H1 (cell line): Measurements from ENCODE around the gene SON. TPM values are rescaled to one million over a fixed set of nuclear protein-coding genes. Genes with fewer than 3 reads are reported as not detected.
A peak's percentile ranks its signal among the peaks of the same experiment; 100 is the strongest.

Source experiments
- CTCF ChIA-PET: fragments of 300-600 bp; sonication (Branson Sonifier 250); formaldehyde crosslinking; loops from one replicate; lab custom pipeline; 2021; ENCODE audit not compliant: partially characterized antibody; lab: Charles Lee
- POLR2A ChIA-PET: fragments of 300-600 bp; sonication (Branson Sonifier 250); formaldehyde crosslinking; loops from one replicate; lab custom pipeline; 2021; ENCODE audit warnings: inconsistent platforms; ENCODE audit not compliant: partially characterized antibody; lab: Charles Lee
- DNase-seq, 2 experiments: peaks; one replicate each; pipeline versions ENCODE4 v3.0.0 to v3.0.0-alpha.2; 2010 to 2022; ENCODE audit warnings: low spot score in 2 of 2, low read depth in 1 of 2, mixed read lengths in 1 of 2
- FAIRE-seq: peaks from 2 replicates; lab custom pipeline; 2011; peaks lifted over from hg19 to GRCh38; lab: Jason Lieb, UNC
- H2AFZ ChIP-seq: 2 replicates; pipeline ENCODE4 v1.8.1; 2012; ENCODE audit warnings: low read length, inconsistent platforms
- H2AK5ac ChIP-seq: 2 replicates; pipeline ENCODE4 v1.6.1; 2013; ENCODE audit warnings: low read depth, low read length
- H2BK120ac ChIP-seq: replicated peaks from 2 replicates; pipeline ENCODE3; 2013; ENCODE audit warnings: low read depth, low read length, inconsistent platforms
- H2BK12ac ChIP-seq: 2 replicates; pipeline ENCODE4 v1.6.1; 2013; ENCODE audit warnings: low read depth, low read length
- H2BK15ac ChIP-seq: 2 replicates; pipeline ENCODE4 v1.6.1; 2013; ENCODE audit warnings: low read length
- H2BK20ac ChIP-seq: 2 replicates; pipeline ENCODE4 v1.6.1; 2013; ENCODE audit warnings: low read length
- H2BK5ac ChIP-seq: 2 replicates; pipeline ENCODE4 v1.6.1; 2013; ENCODE audit warnings: low read depth, low read length
- H3K14ac ChIP-seq: 2 replicates; pipeline ENCODE4 v1.6.1; 2013; ENCODE audit warnings: inconsistent platforms; ENCODE audit not compliant: insufficient read length
- H3K18ac ChIP-seq: 2 replicates; pipeline ENCODE4 v1.6.1; 2013; ENCODE audit warnings: low read length; ENCODE audit errors: extremely low read depth
- H3K23ac ChIP-seq: 2 replicates; pipeline ENCODE4 v1.6.1; 2013; ENCODE audit warnings: inconsistent platforms; ENCODE audit not compliant: insufficient read length
- H3K23me2 ChIP-seq: 2 replicates; pipeline ENCODE4 v1.6.1; 2013; ENCODE audit warnings: low read depth, low read length
- H3K27ac ChIP-seq: 2 replicates; pipeline ENCODE4 v1.6.1; 2011; ENCODE audit warnings: low read depth, low read length, inconsistent platforms
- H3K27me3 ChIP-seq, 4 experiments: replicated peaks in 1 of 4; 1 replicate in 1 of 4; 2 replicates in 3 of 4; pipeline versions ENCODE4 v1.6.1 to v1.8.1; 2011 to 2013; ENCODE audit warnings: low read length in 3 of 4, mild to moderate bottlenecking in 3 of 4, inconsistent platforms in 2 of 4, mixed read lengths in 2 of 4, moderate library complexity in 1 of 4; ENCODE audit not compliant: control insufficient read depth in 3 of 4, insufficient read depth in 3 of 4; ENCODE audit errors: extremely low read depth in 1 of 4
- H3K36me3 ChIP-seq, 4 experiments: 2 replicates each; pipeline versions ENCODE4 v1.6.1 to v1.8.1; 2011 to 2013; ENCODE audit warnings: mild to moderate bottlenecking in 4 of 4, low read length in 3 of 4, moderate library complexity in 2 of 4, control low read depth in 1 of 4, inconsistent platforms in 1 of 4; ENCODE audit not compliant: insufficient read depth in 4 of 4, control insufficient read depth in 2 of 4
- H3K4ac ChIP-seq: replicated peaks from 2 replicates; pipeline ENCODE3; 2013; ENCODE audit warnings: low read length, low read depth, mixed read lengths, inconsistent platforms; ENCODE audit not compliant: insufficient read length
- H3K4me1 ChIP-seq, 4 experiments: replicated peaks in 1 of 4; 1 replicate in 1 of 4; 2 replicates in 3 of 4; pipeline versions ENCODE4 v1.6.1 to v1.8.1; 2011 to 2013; ENCODE audit warnings: low read length in 3 of 4, inconsistent platforms in 2 of 4, mixed read lengths in 1 of 4; ENCODE audit not compliant: insufficient read depth in 4 of 4, control insufficient read depth in 3 of 4
- H3K4me2 ChIP-seq, 2 experiments: 2 replicates each; pipeline versions ENCODE4 v1.6.1 to v1.8.1; 2011 to 2013; ENCODE audit warnings: low read depth in 2 of 2, low read length in 2 of 2, control low read depth in 1 of 2, inconsistent platforms in 1 of 2, mild to moderate bottlenecking in 1 of 2; ENCODE audit not compliant: insufficient read depth in 1 of 2
- H3K4me3 ChIP-seq, 4 experiments: fragments of 200-600, 300-600 bp in 1 of 4; sonication (generic), shearing (Covaris generic), sonication (Bioruptor Twin) in 1 of 4; 2 replicates each; pipeline versions ENCODE4 v1.5.1 to v1.8.1; 2011 to 2016; ENCODE audit warnings: low read length in 4 of 4, low read depth in 3 of 4, control low read depth in 2 of 4, inconsistent platforms in 2 of 4, mild to moderate bottlenecking in 2 of 4, mixed read lengths in 1 of 4, moderate library complexity in 1 of 4; ENCODE audit not compliant: insufficient read depth in 2 of 4; ENCODE audit errors: extremely low read depth in 1 of 4
- H3K56ac ChIP-seq: replicated peaks from 2 replicates; pipeline ENCODE3; 2013; ENCODE audit warnings: low read depth, mild to moderate bottlenecking, mixed read lengths, low read length, inconsistent platforms; ENCODE audit not compliant: insufficient read length
- H3K79me1 ChIP-seq: 2 replicates; pipeline ENCODE4 v1.6.1; 2013; ENCODE audit warnings: low read depth, low read length, control low read depth
- H3K79me2 ChIP-seq, 2 experiments: 2 replicates each; pipeline versions ENCODE4 v1.6.1 to v1.8.1; 2012 to 2013; ENCODE audit warnings: low read length in 2 of 2, mild to moderate bottlenecking in 2 of 2, inconsistent platforms in 1 of 2; ENCODE audit not compliant: insufficient read depth in 2 of 2, control insufficient read depth in 1 of 2
- H3K9ac ChIP-seq, 4 experiments: replicated peaks in 1 of 4; 1 replicate in 1 of 4; 2 replicates in 3 of 4; pipeline versions ENCODE4 v1.6.1 to v1.8.1; 2011 to 2013; ENCODE audit warnings: low read depth in 3 of 4, low read length in 3 of 4, control low read depth in 2 of 4, mild to moderate bottlenecking in 2 of 4, moderate library complexity in 2 of 4, inconsistent platforms in 1 of 4; ENCODE audit errors: extremely low read depth in 1 of 4
- H3K9me3 ChIP-seq, 2 experiments: 2 replicates each; pipeline versions ENCODE4 v1.6.1 to v1.8.1; 2012 to 2013; ENCODE audit warnings: mild to moderate bottlenecking in 2 of 2, moderate library complexity in 2 of 2, control low read depth in 1 of 2, inconsistent platforms in 1 of 2, low read depth in 1 of 2, low read length in 1 of 2, mixed read lengths in 1 of 2; ENCODE audit not compliant: insufficient read depth in 2 of 2
- H4K20me1 ChIP-seq, 2 experiments: replicated peaks in 1 of 2; 2 replicates each; pipeline versions ENCODE3 to v1.8.1; 2011 to 2013; ENCODE audit warnings: inconsistent platforms in 2 of 2, low read length in 2 of 2, mild to moderate bottlenecking in 1 of 2; ENCODE audit not compliant: insufficient read depth in 2 of 2, control insufficient read depth in 1 of 2
- H4K5ac ChIP-seq: 2 replicates; pipeline ENCODE4 v1.6.1; 2013; ENCODE audit warnings: low read length, low read depth, mixed read lengths, inconsistent platforms; ENCODE audit not compliant: insufficient read length
- H4K8ac ChIP-seq: 2 replicates; pipeline ENCODE4 v1.8.0; 2013; ENCODE audit warnings: mild to moderate bottlenecking, moderate library complexity, low read length, inconsistent platforms; ENCODE audit not compliant: insufficient read depth; ENCODE audit errors: extremely low read depth
- H4K91ac ChIP-seq: replicated peaks from 2 replicates; pipeline ENCODE3; 2013; ENCODE audit warnings: low read length, mixed read lengths, inconsistent platforms; ENCODE audit not compliant: insufficient read length
- ASH2L ChIP-seq: fragments of 200-600, 300-600 bp; sonication (generic); IDR thresholded peaks from one replicate; pipeline ENCODE4 v1.7.1; 2017; ENCODE audit warnings: low read length
- CTBP2 ChIP-seq: IDR thresholded peaks from 2 replicates; pipeline ENCODE4 v1.7.0; 2011; ENCODE audit warnings: borderline replicate concordance, mild to moderate bottlenecking, moderate library complexity, mixed read lengths, low read length; ENCODE audit not compliant: insufficient read depth, insufficient read length
- CTCF ChIP-seq, 3 experiments: IDR thresholded peaks; 1 replicate in 2 of 3; 2 replicates in 1 of 3; pipeline versions ENCODE4 v1.5.1 to v1.6.1; 2011; ENCODE audit warnings: low read length in 3 of 3, mild to moderate bottlenecking in 3 of 3, inconsistent platforms in 2 of 3, low read depth in 1 of 3, moderate library complexity in 1 of 3; ENCODE audit not compliant: insufficient read depth in 1 of 3; ENCODE audit errors: control extremely low read depth in 1 of 3
- POLR2A ChIP-seq, 2 experiments: IDR thresholded peaks; 1 replicate in 1 of 2; 2 replicates in 1 of 2; pipeline ENCODE4 v1.6.1; 2011; ENCODE audit warnings: low read depth in 2 of 2, low read length in 2 of 2, mild to moderate bottlenecking in 2 of 2; ENCODE audit errors: control extremely low read depth in 1 of 2
- SAP30 ChIP-seq: fragments of 300-600 bp; sonication (generic); IDR thresholded peaks from 2 replicates; pipeline ENCODE4 v1.7.1; 2012; ENCODE audit warnings: low read length, moderate library complexity, mild to moderate bottlenecking, inconsistent platforms; ENCODE audit not compliant: insufficient read depth, insufficient replicate concordance
- SIRT6 ChIP-seq: IDR thresholded peaks from one replicate; pipeline ENCODE4 v1.7.1; 2012; ENCODE audit warnings: low read length, inconsistent platforms
- SP4 ChIP-seq: IDR thresholded peaks from 2 replicates; pipeline ENCODE4 v1.6.1; 2012; ENCODE audit warnings: low read length, inconsistent platforms
- SRF ChIP-seq: IDR thresholded peaks from 2 replicates; pipeline ENCODE4 v1.6.1; 2011; ENCODE audit warnings: mild to moderate bottlenecking, low read depth, low read length, moderate library complexity
- WGBS, 2 experiments: shearing (Covaris generic) in 1 of 2; methylation state at CpG; one replicate each; pipeline versions ENCODE4 v1.1.6 to v1.1.7; 2013 to 2015; ENCODE audit warnings: low lambda C conversion rate in 2 of 2, mixed read lengths in 2 of 2, inconsistent platforms in 1 of 2, low coverage in 1 of 2, missing lambda C conversion rate in 1 of 2; ENCODE audit not compliant: insufficient replicate concordance in 2 of 2, insufficient coverage in 1 of 2, insufficient read length in 1 of 2; ENCODE audit errors: extremely low coverage in 1 of 2, missing lambda C conversion rate in 1 of 2; 5-methylcytosine and 5-hydroxymethylcytosine counted together
- polyA plus RNA-seq, 7 experiments: library from polyadenylated mRNA; depleted of rRNA in 3 of 7; stranded (reverse) in 5 of 7; unstranded in 2 of 7; fragments of >200 nt in 5 of 7; fragments of 200-250 nt in 2 of 7; gene quantifications; 1 replicate in 5 of 7; 2 replicates in 1 of 7; 4 replicates in 1 of 7; pipeline versions ENCODE4 v1.2.1 to v1.2.3, GENCODE V29; 2011 to 2013; ENCODE audit warnings: missing spikeins in 2 of 7, mixed read lengths in 2 of 7
- total RNA-seq: library from RNA; stranded (reverse); fragmentation: NEBNext Ultra II Directional; extraction: Animal tissue kit (Norgen Biotek cat#: 25700); gene quantifications from 2 replicates; pipeline ENCODE4 v1.2.1, GENCODE V29; 2021
- TF ChIP-seq, protein P1 (sequence below): IDR thresholded peaks from 2 replicates; pipeline ENCODE4 v1.6.1; 2012; ENCODE audit warnings: inconsistent platforms

The SON gene
- total and polyA plus RNA-seq, 2 of the 8 experiments (the other 6 are each of a cell fraction or from before 2014, with no cell fraction given) = 122 to 274 TPM

DNA sequence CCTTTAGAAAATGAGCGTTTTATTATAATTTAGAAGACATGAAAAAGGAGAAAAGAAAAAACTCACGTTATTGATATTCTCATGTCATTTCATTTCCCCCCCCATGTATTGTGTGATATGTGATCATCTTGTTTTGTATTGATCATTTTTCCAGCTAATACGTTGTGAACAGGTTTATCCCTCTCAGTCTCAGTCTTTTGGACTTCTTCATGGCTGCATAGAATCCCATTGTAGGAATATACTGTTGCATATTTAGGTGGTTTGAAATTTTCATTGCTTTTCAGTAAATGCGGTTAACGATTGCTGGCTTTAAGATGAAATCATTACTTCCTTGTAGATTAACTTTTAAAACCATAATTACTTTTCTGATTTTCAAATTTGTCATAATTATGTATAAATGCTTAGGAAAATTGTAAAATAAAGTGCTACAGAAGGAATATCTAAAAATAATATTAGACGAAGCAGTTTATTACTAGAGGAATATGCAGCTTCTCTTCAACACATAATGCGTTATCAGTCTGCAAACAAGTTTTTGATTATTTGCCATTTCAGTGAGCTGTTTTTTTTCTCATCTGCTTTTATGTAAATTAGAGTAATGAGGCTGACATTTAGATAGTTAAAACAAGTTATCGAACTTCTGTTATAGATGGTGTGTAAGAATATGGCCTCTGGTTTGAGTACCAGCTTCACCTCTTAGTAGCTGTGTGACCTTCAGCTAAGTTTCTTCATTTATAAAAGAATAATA is 1.8 kb downstream of the SON start:
- Histone ChIP-seq H3K4ac (no peak overlapping the region), H2BK15ac (no peak overlapping the region), H2BK12ac (no peak overlapping the region), H4K5ac (no peak overlapping the region), H2BK20ac (no peak overlapping the region), H2BK5ac (no peak overlapping the region), H3K18ac (no peak overlapping the region), H3K9ac (peak overlapping the region in 2 of 4 experiments; percentile 42 to 73; a peak in 4 of 7 replicates), H3K4me2 (peak overlapping the region; percentile 76 to 79), H3K9me3 (no peaks in the 10 kb centered on the region), H3K14ac (no peak overlapping the region), H3K36me3 (peaks cover 3 to 46% (median 11%) of the 10 kb centered on the region in 4 experiments), H3K27me3 (no peaks in the 10 kb centered on the region), H3K56ac (no peak overlapping the region), H4K91ac (no peak overlapping the region), H2AFZ (no peak overlapping the region), H4K8ac (no peak overlapping the region), H3K79me2 (peaks cover 54 to 89% of the 10 kb centered on the region in 2 experiments), H3K4me3 (peak overlapping the region; percentile 91 to 99 (median 95)), H3K4me1 (peaks cover 0 to 2% (median 0%) of the 10 kb centered on the region in 4 experiments; a peak in 3 of 7 replicates), H2BK120ac (no peak overlapping the region), H3K79me1 (no peaks in the 10 kb centered on the region), H3K27ac (no peak overlapping the region), H3K23ac (no peak overlapping the region), H4K20me1 (peaks cover 7 to 10% of the 10 kb centered on the region in 2 experiments), H2AK5ac (no peak overlapping the region), H3K23me2 (peaks cover 10% of the 10 kb centered on the region)
- no peak for DNase-seq
- POLR2A ChIA-PET = interaction anchor here (0.8 to 6.3 kb wide), 10 partner anchors 7 to 53 kb away, joined by 3 to 64 read pairs (median 4); partner anchors contain the start of gene DNAJC28
- CTCF ChIA-PET = no interaction called here
- no peak for FAIRE-seq
- 58% methylated on average over 8 of the region's 8 CpGs; no CpG with 5 or more reads in 1 of the 2 experiments for WGBS, 2 experiments
- TF ChIP-seq CTBP2 (no peak), SP4 (no peak), ASH2L (no peak), SIRT6 (no peak), SAP30 (no peak), POLR2A (IDR thresholded peaks at IDR 0.05; ENCODE audit: control extremely low read depth in 1 of 2, low read depth in 2 of 2, low read length in 2 of 2) (no peak), SRF (no peak), CTCF (IDR thresholded peaks at IDR 0.05; ENCODE audit: control extremely low read depth in 1 of 3, insufficient read depth in 1 of 3, low read depth in 1 of 3, low read length in 3 of 3) (no peak)
- TF ChIP-seq, protein P1, sequence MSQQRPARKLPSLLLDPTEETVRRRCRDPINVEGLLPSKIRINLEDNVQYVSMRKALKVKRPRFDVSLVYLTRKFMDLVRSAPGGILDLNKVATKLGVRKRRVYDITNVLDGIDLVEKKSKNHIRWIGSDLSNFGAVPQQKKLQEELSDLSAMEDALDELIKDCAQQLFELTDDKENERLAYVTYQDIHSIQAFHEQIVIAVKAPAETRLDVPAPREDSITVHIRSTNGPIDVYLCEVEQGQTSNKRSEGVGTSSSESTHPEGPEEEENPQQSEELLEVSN = no peak
